ENCODE data around the gene MAGOH.

Gene MAGOH

GRCh38 chr1:53270107-53270506, 31.8 kb upstream of the MAGOH start:
- no peak for DNase-seq

- DNase-seq = no peak
Measured at GRCh38 chr1:53267761-53268160, 29.4 kb upstream of the MAGOH start.

- no peak for DNase-seq
Measured at GRCh38 chr1:53266038-53266437, 27.7 kb upstream of the MAGOH start.

- peak in 1 of 2 experiments; percentile 0 for DNase-seq
Measured at GRCh38 chr1:53265581-53265980, 27.3 kb upstream of the MAGOH start.

- DNase-seq = no peak
Measured at GRCh38 chr1:53264048-53264447, 25.7 kb upstream of the MAGOH start.

GRCh38 chr1:53262000-53262399, 23.7 kb upstream of the MAGOH start:
- no peak for DNase-seq

- DNase-seq = no peak
Measured at GRCh38 chr1:53260631-53261247, 22.4 kb upstream of the MAGOH start.

- no peak for DNase-seq
Measured at GRCh38 chr1:53259932-53260331, 21.6 kb upstream of the MAGOH start.

- no peak for DNase-seq
Measured at GRCh38 chr1:53258216-53258615, 19.9 kb upstream of the MAGOH start.

- no peak for DNase-seq
Measured at GRCh38 chr1:53257454-53258081, 19.2 kb upstream of the MAGOH start.

- DNase-seq = no peak
Measured at GRCh38 chr1:53256511-53257453, 18.5 kb upstream of the MAGOH start.

- DNase-seq = no peak
Measured at GRCh38 chr1:53255031-53255430, 16.7 kb upstream of the MAGOH start.

GRCh38 chr1:53254011-53254640, 15.8 kb upstream of the MAGOH start:
- DNase-seq = no peak

GRCh38 chr1:53250325-53250724, 12.0 kb upstream of the MAGOH start:
- no peak for DNase-seq

GRCh38 chr1:53249706-53250105, 11.4 kb upstream of the MAGOH start:
- DNase-seq = no peak

GRCh38 chr1:53246261-53247134, 8.2 kb upstream of the MAGOH start:
- no peak for DNase-seq

GRCh38 chr1:53244141-53244540, 5.8 kb upstream of the MAGOH start:
- DNase-seq = no peak

GRCh38 chr1:53242381-53242780, 4.1 kb upstream of the MAGOH start:
- DNase-seq = no peak

- DNase-seq = no peak
Measured at GRCh38 chr1:53241828-53242227, 3.5 kb upstream of the MAGOH start.

GRCh38 chr1:53237638-53238037, 680 bp downstream of the MAGOH start:
- DNase-seq = no peak

- no peak for DNase-seq
Measured at GRCh38 chr1:53220962-53221286, 17.4 kb downstream of the MAGOH start.

GRCh38 chr1:53220171-53220961, 18.0 kb downstream of the MAGOH start, which contains the start of gene CZIB:
Gene CZIB, minus strand, starts transcription at chr1:53220634. Its CDS starts 59 bp downstream, at chr1:53220575.
- DNase-seq = peak; percentile 97 to 98
